K562 (cell line): ENCODE results near the gene BCAM. TPM values are rescaled to one million over a fixed set of nuclear protein-coding genes. Genes with fewer than 3 reads are reported as not detected.

Experiments
- ATAC-seq: fragments of 200-7000 bp; cut with Tn5 transposase; 3 replicates; pipeline ENCODE4 v1.9.1; 2020; ENCODE audit warnings: moderate library complexity
- BruUV-seq: library from RNA; stranded (reverse); fragments of 400-500 nt; replicated peaks from 2 replicates; lab custom pipeline; 2021; lab: Mats Ljungman, UMichigan
- CTCF ChIA-PET: fragments of 300-600 bp; formaldehyde crosslinking; extraction: SDS; loops from one replicate; lab custom pipeline; 2021; ENCODE audit warnings: low intra/inter-chr PET ratio; lab: Yijun Ruan, JAX
- POLR2A ChIA-PET: fragments of 300-600, 350-650 bp; sonication (Branson Sonifier 250); formaldehyde crosslinking; extraction: SDS; loops from one replicate; lab custom pipeline; 2021; ENCODE audit warnings: antibody characterized with exemption, inconsistent platforms; lab: Yijun Ruan, JAX
- DNase-seq, 4 experiments: peaks; one replicate each; pipeline versions ENCODE4 v3.0.0 to v3.0.0-alpha.2; 2011 to 2018; ENCODE audit warnings: low spot score in 3 of 4, mixed read lengths in 3 of 4; ENCODE audit errors: extremely low read depth in 1 of 4
- FAIRE-seq: peaks from 2 replicates; lab custom pipeline; 2011; peaks lifted over from hg19 to GRCh38; lab: Jason Lieb, UNC
- H2AFZ ChIP-seq: 2 replicates; pipeline ENCODE4 v1.6.0; 2011; ENCODE audit warnings: low read depth, low read length, control low read depth, inconsistent platforms
- H3K27ac ChIP-seq: fragments of 200-600 bp; 3 replicates; pipeline ENCODE4 v1.8.0; 2011; ENCODE audit warnings: low read depth, mild to moderate bottlenecking, control low read depth, inconsistent platforms, low read length, moderate library complexity, mixed read lengths; ENCODE audit errors: extremely low read depth
- H3K27me3 ChIP-seq, 2 experiments: fragments of 300-600 bp in 1 of 2; 2 replicates in 1 of 2; 3 replicates in 1 of 2; pipeline versions ENCODE4 v1.6.0 to v1.8.0; 2011; ENCODE audit warnings: inconsistent platforms in 2 of 2, low read length in 2 of 2, mild to moderate bottlenecking in 1 of 2, mixed read lengths in 1 of 2, moderate library complexity in 1 of 2; ENCODE audit not compliant: control insufficient read depth in 2 of 2, insufficient read depth in 2 of 2
- H3K36me3 ChIP-seq: fragments of 300-600 bp; 3 replicates; pipeline ENCODE4 v1.8.0; 2011; ENCODE audit warnings: mild to moderate bottlenecking, low read length, inconsistent platforms; ENCODE audit not compliant: control insufficient read depth, insufficient read depth
- H3K4me1 ChIP-seq, 2 experiments: fragments of 200-600 bp in 1 of 2; replicated peaks in 1 of 2; 2 replicates in 1 of 2; 3 replicates in 1 of 2; pipeline versions ENCODE4 v1.5.1 to v1.8.0; 2011; ENCODE audit warnings: inconsistent platforms in 2 of 2, low read length in 2 of 2, mild to moderate bottlenecking in 1 of 2, mixed read lengths in 1 of 2, moderate library complexity in 1 of 2; ENCODE audit not compliant: control insufficient read depth in 2 of 2, insufficient read depth in 2 of 2
- H3K4me2 ChIP-seq: 2 replicates; pipeline ENCODE4 v1.6.1; 2011; ENCODE audit warnings: low read length, control low read depth, inconsistent platforms, mixed read lengths; ENCODE audit not compliant: insufficient read depth
- H3K4me3 ChIP-seq: fragments of 200-600 bp; sonication (generic), shearing (Covaris generic); 2 replicates; pipeline ENCODE4 v1.5.1; 2016; ENCODE audit warnings: control low read depth, inconsistent platforms
- H3K79me2 ChIP-seq: fragments of 200-600 bp; 3 replicates; pipeline ENCODE4 v1.8.0; 2011; ENCODE audit warnings: low read length, inconsistent platforms; ENCODE audit not compliant: control insufficient read depth, insufficient read depth
- H3K9ac ChIP-seq, 2 experiments: 2 replicates each; pipeline versions ENCODE4 v1.6.0 to v1.6.1; 2011; ENCODE audit warnings: low read depth in 2 of 2, low read length in 2 of 2, control low read depth in 1 of 2, inconsistent platforms in 1 of 2, mild to moderate bottlenecking in 1 of 2, mixed read lengths in 1 of 2; ENCODE audit not compliant: insufficient read depth in 1 of 2
- H3K9me1 ChIP-seq: one replicate; pipeline ENCODE4 v1.6.0; 2011; ENCODE audit warnings: inconsistent platforms, mild to moderate bottlenecking, low read length, moderate library complexity; ENCODE audit not compliant: control insufficient read depth, insufficient read depth
- H3K9me3 ChIP-seq: replicated peaks from 2 replicates; pipeline ENCODE4 v1.5.1; 2011; ENCODE audit warnings: low read depth, low read length, inconsistent platforms; ENCODE audit not compliant: control insufficient read depth, insufficient read depth
- H4K20me1 ChIP-seq: replicated peaks from 2 replicates; pipeline ENCODE4 v1.6.1; 2011; ENCODE audit warnings: low read length, inconsistent platforms, mixed read lengths; ENCODE audit not compliant: control insufficient read depth, insufficient read depth
- ETV5 ChIP-seq: sonication (generic); formaldehyde crosslinking; IDR thresholded peaks from 2 replicates; pipeline ENCODE4 v1.4.0; 2020; ENCODE audit warnings: low read depth, mild to moderate bottlenecking, missing genetic modification reagents
- FOSL1 ChIP-seq: fragments of 200-800 bp; sonication (Bioruptor generic); conservative IDR thresholded peaks from 2 replicates; pipeline ENCODE4 v1.6.1; 2016; ENCODE audit warnings: missing genetic modification characterization, missing compliant biosample characterization
- NCOR1 ChIP-seq: fragments of 450-650 bp; IDR thresholded peaks from 2 replicates; pipeline ENCODE4 v1.6.1; 2016; ENCODE audit warnings: mild to moderate bottlenecking, moderate library complexity
- NFIC ChIP-seq: fragments of 450-650 bp; IDR thresholded peaks from 2 replicates; pipeline ENCODE4 v1.6.1; 2017; ENCODE audit warnings: mild to moderate bottlenecking, inconsistent platforms
- RERE ChIP-seq: sonication (generic); formaldehyde crosslinking; IDR thresholded peaks from 2 replicates; pipeline ENCODE4 v1.8.0; 2023; ENCODE audit warnings: missing genetic modification reagents, mild to moderate bottlenecking, borderline replicate concordance
- SMARCA5 ChIP-seq: fragments of 450-650 bp; IDR thresholded peaks from 2 replicates; pipeline ENCODE4 v1.6.1; 2016
- SP1 ChIP-seq: sonication (generic); formaldehyde crosslinking; IDR thresholded peaks from 2 replicates; pipeline ENCODE4 v1.8.1; 2022; ENCODE audit warnings: mild to moderate bottlenecking, missing genetic modification reagents
- SREBF1 ChIP-seq: fragments of 150-350 bp; IDR thresholded peaks from 2 replicates; pipeline ENCODE4 v1.6.1; 2014; ENCODE audit warnings: antibody characterized with exemption, low read depth, low read length, borderline replicate concordance
- XRCC4 ChIP-seq: IDR thresholded peaks from one replicate; pipeline ENCODE4 v1.6.1; 2011; ENCODE audit not compliant: insufficient read depth, insufficient read length; ENCODE audit errors: extremely low read depth
- ZNF436 ChIP-seq: fragments of 250-450, 450-650 bp; sonication (Bioruptor Pico); formaldehyde crosslinking; IDR thresholded peaks from 2 replicates; pipeline ENCODE4 v1.7.0; 2020; ENCODE audit warnings: mild to moderate bottlenecking
- WGBS: fragments of 100-300 bp; shearing (Covaris generic); methylation state at CpG from one replicate; pipeline ENCODE4 v1.1.6; 2016; ENCODE audit warnings: low coverage, mixed read lengths; ENCODE audit not compliant: insufficient coverage; ENCODE audit errors: missing lambda C conversion rate; 5-methylcytosine and 5-hydroxymethylcytosine counted together
- in situ Hi-C: fragments of 300-500 bp; cut with MboI; formaldehyde crosslinking; loops from 4 replicates; pipeline ENCODE4 v1.15.0; 2018; ENCODE audit warnings: inconsistent platforms, mixed read lengths
- intact Hi-C: fragments of 100-400 bp; cut with micrococcal nuclease; formaldehyde crosslinking; loops from 2 replicates; pipeline ENCODE4 v1.14.2; 2022
- polyA plus RNA-seq, 8 experiments: library from polyadenylated mRNA; depleted of rRNA in 4 of 8; stranded (reverse) in 5 of 8; unstranded in 3 of 8; fragments of >200 nt; fragmentation: Nextera tagmentation in 2 of 8; fragmentation: Illumina TruSeq in 1 of 8; extraction: Ambion mirVana in 2 of 8; extraction: Trizol in 1 of 8; gene quantifications; 2 replicates each; pipeline versions ENCODE4 v1.2.1 to v1.2.3, GENCODE V29; 2011 to 2014; ENCODE audit warnings: inconsistent platforms in 1 of 8, missing spikeins in 1 of 8
- total RNA-seq, 7 experiments: library from RNA; depleted of rRNA in 6 of 7; stranded (reverse); fragments of >200 nt in 6 of 7; fragmentation: Illumina TruSeq in 2 of 7; extraction: Trizol in 2 of 7; gene quantifications; 2 replicates each; pipeline versions ENCODE4 v1.2.1 to v1.2.3, GENCODE V29; 2011 to 2021; ENCODE audit warnings: low replicate concordance in 1 of 7
- TF ChIP-seq, protein P1 (sequence below): fragments of 450-650 bp; conservative IDR thresholded peaks from 2 replicates; pipeline ENCODE4 v1.6.1; 2016; ENCODE audit warnings: missing genetic modification characterization, low read depth, mild to moderate bottlenecking, control low read depth, missing compliant biosample characterization
- TF ChIP-seq, protein P2 (sequence below): IDR thresholded peaks from 3 replicates; pipeline ENCODE4 v1.6.1; 2011; ENCODE audit warnings: borderline replicate concordance, mild to moderate bottlenecking; ENCODE audit not compliant: insufficient read length, insufficient read depth
- TF ChIP-seq, protein P3 (sequence below): sonication (generic); formaldehyde crosslinking; IDR thresholded peaks from 2 replicates; pipeline ENCODE4 v1.5.0; 2020; ENCODE audit warnings: missing genetic modification reagents

The BCAM gene
- total and polyA plus RNA-seq, 9 of the 15 experiments (the other 6 are each of a cell fraction or from before 2014, with no cell fraction given): 0.07 to 1.3 (median 0.33) TPM; not detected in 2

DNA sequence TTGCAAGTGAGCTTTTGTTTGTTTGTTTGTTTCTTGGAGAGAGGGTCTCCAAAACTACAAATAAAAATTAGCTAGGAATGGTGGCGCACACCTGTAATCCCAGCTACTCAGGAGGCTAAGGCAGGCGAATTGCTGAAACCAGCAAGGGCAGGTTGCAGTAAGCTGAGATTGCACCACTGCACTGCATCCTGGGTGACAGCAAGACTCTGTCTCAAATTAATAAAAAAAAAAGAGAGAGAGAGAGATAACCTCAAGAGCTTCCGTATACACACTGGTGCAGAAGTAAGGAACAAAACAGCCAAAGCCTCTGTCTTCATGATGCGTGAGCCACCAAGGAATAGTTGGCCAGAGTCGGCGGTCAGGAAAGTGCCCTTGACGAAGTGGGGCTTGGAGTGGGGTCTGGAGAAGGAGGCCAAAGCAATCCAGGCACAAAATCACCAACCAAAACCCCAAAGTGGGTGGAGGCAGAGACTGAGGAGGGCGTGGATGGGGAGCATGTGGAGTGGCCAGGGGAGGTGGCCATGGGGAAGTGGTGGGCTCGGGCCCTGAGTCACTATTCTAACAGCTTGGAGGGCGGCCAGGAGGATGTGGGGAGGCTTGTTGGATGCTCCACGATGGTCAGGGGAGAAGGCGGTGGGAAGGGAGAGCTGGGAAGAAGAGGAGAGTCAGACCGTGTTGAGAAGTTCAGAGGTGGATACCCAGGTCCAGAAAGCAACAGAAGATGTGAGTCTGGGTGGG is 61.0 kb downstream of the BCAM start:
- H3K36me3 ChIP-seq: peaks cover 62% of the 10 kb centered on the region
- 69% methylated on average over 13 of the region's 13 CpGs for WGBS
- H3K27ac ChIP-seq: no peak overlapping the region
- FAIRE-seq: no peak
- in situ Hi-C loops: no loop called here
- no peak for ATAC-seq
- H3K79me2 ChIP-seq: no peaks in the 10 kb centered on the region
- ChIA-PET CTCF (no interaction called here), POLR2A (interaction anchor here (0.8 to 1.2 kb wide), 4 partner anchors 12 to 253 kb away, joined by 3 to 4 read pairs (median 4); no protein-coding TSS in a partner anchor)
- H3K9me1 ChIP-seq: no peaks in the 10 kb centered on the region
- H3K4me3 ChIP-seq: no peak overlapping the region
- no peak overlapping the region for H3K9ac ChIP-seq
- H4K20me1 ChIP-seq: no peaks in the 10 kb centered on the region
- no TSS peak for BruUV-seq
- H3K27me3 ChIP-seq: no peaks in the 10 kb centered on the region
- H3K4me1 ChIP-seq: peaks cover 0 to 11% of the 10 kb centered on the region in 2 experiments; a peak in 2 of 5 replicates
- intact Hi-C loops: no loop called here
- no peak overlapping the region for H3K4me2 ChIP-seq
- no peaks in the 10 kb centered on the region for H3K9me3 ChIP-seq
- no peak overlapping the region for H2AFZ ChIP-seq
- peak in 1 of 4 experiments; percentile 7 for DNase-seq
- no peak for TF ChIP-seq XRCC4
- TF ChIP-seq ZNF436 (CRISPR knock-in tag): no peak
- no peak for TF ChIP-seq SMARCA5
- TF ChIP-seq, protein P1, sequence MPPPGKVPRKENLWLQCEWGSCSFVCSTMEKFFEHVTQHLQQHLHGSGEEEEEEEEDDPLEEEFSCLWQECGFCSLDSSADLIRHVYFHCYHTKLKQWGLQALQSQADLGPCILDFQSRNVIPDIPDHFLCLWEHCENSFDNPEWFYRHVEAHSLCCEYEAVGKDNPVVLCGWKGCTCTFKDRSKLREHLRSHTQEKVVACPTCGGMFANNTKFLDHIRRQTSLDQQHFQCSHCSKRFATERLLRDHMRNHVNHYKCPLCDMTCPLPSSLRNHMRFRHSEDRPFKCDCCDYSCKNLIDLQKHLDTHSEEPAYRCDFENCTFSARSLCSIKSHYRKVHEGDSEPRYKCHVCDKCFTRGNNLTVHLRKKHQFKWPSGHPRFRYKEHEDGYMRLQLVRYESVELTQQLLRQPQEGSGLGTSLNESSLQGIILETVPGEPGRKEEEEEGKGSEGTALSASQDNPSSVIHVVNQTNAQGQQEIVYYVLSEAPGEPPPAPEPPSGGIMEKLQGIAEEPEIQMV (tag): no peak
- TF ChIP-seq SREBF1: no peak
- TF ChIP-seq, protein P2, sequence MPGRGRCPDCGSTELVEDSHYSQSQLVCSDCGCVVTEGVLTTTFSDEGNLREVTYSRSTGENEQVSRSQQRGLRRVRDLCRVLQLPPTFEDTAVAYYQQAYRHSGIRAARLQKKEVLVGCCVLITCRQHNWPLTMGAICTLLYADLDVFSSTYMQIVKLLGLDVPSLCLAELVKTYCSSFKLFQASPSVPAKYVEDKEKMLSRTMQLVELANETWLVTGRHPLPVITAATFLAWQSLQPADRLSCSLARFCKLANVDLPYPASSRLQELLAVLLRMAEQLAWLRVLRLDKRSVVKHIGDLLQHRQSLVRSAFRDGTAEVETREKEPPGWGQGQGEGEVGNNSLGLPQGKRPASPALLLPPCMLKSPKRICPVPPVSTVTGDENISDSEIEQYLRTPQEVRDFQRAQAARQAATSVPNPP: no peak
- TF ChIP-seq SP1 (CRISPR knock-in tag): no peak
- no peak for TF ChIP-seq FOSL1 (tag)
- TF ChIP-seq ETV5 (CRISPR knock-in tag): no peak
- TF ChIP-seq, protein P3, sequence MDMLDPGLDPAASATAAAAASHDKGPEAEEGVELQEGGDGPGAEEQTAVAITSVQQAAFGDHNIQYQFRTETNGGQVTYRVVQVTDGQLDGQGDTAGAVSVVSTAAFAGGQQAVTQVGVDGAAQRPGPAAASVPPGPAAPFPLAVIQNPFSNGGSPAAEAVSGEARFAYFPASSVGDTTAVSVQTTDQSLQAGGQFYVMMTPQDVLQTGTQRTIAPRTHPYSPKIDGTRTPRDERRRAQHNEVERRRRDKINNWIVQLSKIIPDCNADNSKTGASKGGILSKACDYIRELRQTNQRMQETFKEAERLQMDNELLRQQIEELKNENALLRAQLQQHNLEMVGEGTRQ (CRISPR knock-in tag): no peak
- TF ChIP-seq RERE (CRISPR knock-in tag): no peak
- no peak for TF ChIP-seq NCOR1
- 0 out of 2 replicates have a peak, but pooled peaks have one; percentile 7 for TF ChIP-seq NFIC
